ENCODE data around the gene OSBPL2. TPM values are rescaled to one million over a fixed set of nuclear protein-coding genes. Genes with fewer than 3 reads are reported as not detected.
A peak's percentile ranks its signal among the peaks of the same experiment; 100 is the strongest.

The OSBPL2 gene
- total RNA-seq, 4 donors from 2014 or later: 24.3 to 35.9 (median 26.3) TPM

- peak; percentile 74 for ATAC-seq (ENCODE audit: low FRiP score)
- no peak for DNase-seq (ENCODE audit: low spot score)
- no peak for TF ChIP-seq CTCF (IDR thresholded peaks at IDR 0.05)
Observed at GRCh38 chr20:62274332-62274950, 36.1 kb downstream of the OSBPL2 start.

- no peak for TF ChIP-seq CTCF (IDR thresholded peaks at IDR 0.05)
- ATAC-seq (ENCODE audit: low FRiP score) (no peak), DNase-seq (ENCODE audit: low spot score) (no peak)
Observed at GRCh38 chr20:62275219-62275618, 36.9 kb downstream of the OSBPL2 start.

GRCh38 chr20:62276439-62276838 lies 38.1 kb downstream of the OSBPL2 start:
- ATAC-seq (ENCODE audit: low FRiP score): no peak
- DNase-seq (ENCODE audit: low spot score): no peak
- TF ChIP-seq CTCF (IDR thresholded peaks at IDR 0.05): no peak

- DNase-seq (ENCODE audit: low spot score): no peak
- ATAC-seq (ENCODE audit: low FRiP score): no peak
- no peak for TF ChIP-seq CTCF (IDR thresholded peaks at IDR 0.05)
Observed at GRCh38 chr20:62277253-62277652, 38.9 kb downstream of the OSBPL2 start.

GRCh38 chr20:62280303-62280702 lies 42.0 kb downstream of the OSBPL2 start:
- TF ChIP-seq CTCF (IDR thresholded peaks at IDR 0.05): no peak
- ATAC-seq (ENCODE audit: low FRiP score) (no peak), DNase-seq (ENCODE audit: low spot score) (no peak)

GRCh38 chr20:62281161-62281933 lies 43.0 kb downstream of the OSBPL2 start:
- no peak for TF ChIP-seq CTCF (IDR thresholded peaks at IDR 0.05)
- no peak for DNase-seq (ENCODE audit: low spot score)
- ATAC-seq (ENCODE audit: low FRiP score): no peak

- no peak for TF ChIP-seq CTCF (IDR thresholded peaks at IDR 0.05)
- ATAC-seq (ENCODE audit: low FRiP score) (no peak), DNase-seq (ENCODE audit: low spot score) (no peak)
Observed at GRCh38 chr20:62282103-62282502, 43.8 kb downstream of the OSBPL2 start.

Measured in omental fat pad (tissue), 4 donors.